ENCODE data around the gene IKBKE.

Gene IKBKE

GRCh38 chr1:206460836-206461426 is 9.3 kb upstream of the IKBKE start:
- no peak for TF ChIP-seq CTCF (IDR thresholded peaks at IDR 0.05; ENCODE audit: insufficient read depth, low read depth, low read length, missing control alignments)
- no peak for DNase-seq (ENCODE audit: low read depth)
- H3K4me3 ChIP-seq (ENCODE audit: low read length) = no peak overlapping the region

- H3K4me3 ChIP-seq (ENCODE audit: low read length) = no peak overlapping the region
- DNase-seq (ENCODE audit: low read depth) = peak; percentile 80
- peak; percentile 90 for TF ChIP-seq CTCF (IDR thresholded peaks at IDR 0.05; ENCODE audit: insufficient read depth, low read depth, low read length, missing control alignments)
Observed at GRCh38 chr1:206461602-206462455, 8.4 kb upstream of the IKBKE start.

GRCh38 chr1:206463137-206463536 is 7.1 kb upstream of the IKBKE start:
- H3K4me3 ChIP-seq (ENCODE audit: low read length) = no peak overlapping the region
- TF ChIP-seq CTCF (IDR thresholded peaks at IDR 0.05; ENCODE audit: insufficient read depth, low read depth, low read length, missing control alignments) = no peak
- DNase-seq (ENCODE audit: low read depth) = peak; percentile 64

- no peak for TF ChIP-seq CTCF (IDR thresholded peaks at IDR 0.05; ENCODE audit: insufficient read depth, low read depth, low read length, missing control alignments)
- no peak overlapping the region for H3K4me3 ChIP-seq (ENCODE audit: low read length)
- no peak for DNase-seq (ENCODE audit: low read depth)
Observed at GRCh38 chr1:206463911-206464310, 6.4 kb upstream of the IKBKE start.

- peak; percentile 77 for DNase-seq (ENCODE audit: low read depth)
- H3K4me3 ChIP-seq (ENCODE audit: low read length) = no peak overlapping the region
- TF ChIP-seq CTCF (IDR thresholded peaks at IDR 0.05; ENCODE audit: insufficient read depth, low read depth, low read length, missing control alignments) = no peak
Observed at GRCh38 chr1:206464456-206464964, 5.8 kb upstream of the IKBKE start.

- TF ChIP-seq CTCF (IDR thresholded peaks at IDR 0.05; ENCODE audit: insufficient read depth, low read depth, low read length, missing control alignments) = no peak
- H3K4me3 ChIP-seq (ENCODE audit: low read length) = no peak overlapping the region
- DNase-seq (ENCODE audit: low read depth) = no peak
Observed at GRCh38 chr1:206465951-206466350, 4.3 kb upstream of the IKBKE start.
